ENCODE results near the gene B4GALT6.

B4GALT6 gene

DNA sequence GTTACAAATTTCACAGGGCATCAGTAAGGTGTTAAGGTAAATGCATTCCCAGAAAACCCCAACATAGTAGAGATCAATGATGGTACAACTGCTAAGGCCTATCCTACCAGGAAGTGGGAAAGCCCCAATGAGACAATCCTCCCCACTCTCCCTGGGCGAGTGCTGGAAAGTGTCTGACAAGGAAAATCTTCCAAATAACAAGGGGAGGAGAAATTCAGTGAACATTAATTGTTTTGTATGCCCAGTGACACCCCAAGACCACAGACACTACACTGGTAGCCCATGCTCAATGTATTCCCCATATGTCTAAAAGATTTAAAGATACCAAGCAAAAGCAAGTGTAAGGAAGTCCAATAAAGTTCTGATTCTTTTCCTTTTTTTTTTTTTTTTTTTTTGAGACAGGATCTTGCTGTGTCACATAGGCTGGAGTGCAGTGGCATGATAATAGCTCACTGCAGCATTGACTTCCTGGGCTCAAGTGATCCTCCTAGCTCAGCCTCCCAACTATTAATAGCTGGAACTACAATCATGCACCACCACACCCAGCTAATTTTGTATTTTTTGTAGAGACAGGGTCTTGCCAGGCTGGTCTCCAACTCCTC, 24.7 kb downstream of the B4GALT6 start:
- DNase-seq (ENCODE audit: low read depth), result no peak

GRCh38 chr18:31658670-31659575, 25.5 kb downstream of the B4GALT6 start:
- DNase-seq (ENCODE audit: low read depth), result no peak

DNA sequence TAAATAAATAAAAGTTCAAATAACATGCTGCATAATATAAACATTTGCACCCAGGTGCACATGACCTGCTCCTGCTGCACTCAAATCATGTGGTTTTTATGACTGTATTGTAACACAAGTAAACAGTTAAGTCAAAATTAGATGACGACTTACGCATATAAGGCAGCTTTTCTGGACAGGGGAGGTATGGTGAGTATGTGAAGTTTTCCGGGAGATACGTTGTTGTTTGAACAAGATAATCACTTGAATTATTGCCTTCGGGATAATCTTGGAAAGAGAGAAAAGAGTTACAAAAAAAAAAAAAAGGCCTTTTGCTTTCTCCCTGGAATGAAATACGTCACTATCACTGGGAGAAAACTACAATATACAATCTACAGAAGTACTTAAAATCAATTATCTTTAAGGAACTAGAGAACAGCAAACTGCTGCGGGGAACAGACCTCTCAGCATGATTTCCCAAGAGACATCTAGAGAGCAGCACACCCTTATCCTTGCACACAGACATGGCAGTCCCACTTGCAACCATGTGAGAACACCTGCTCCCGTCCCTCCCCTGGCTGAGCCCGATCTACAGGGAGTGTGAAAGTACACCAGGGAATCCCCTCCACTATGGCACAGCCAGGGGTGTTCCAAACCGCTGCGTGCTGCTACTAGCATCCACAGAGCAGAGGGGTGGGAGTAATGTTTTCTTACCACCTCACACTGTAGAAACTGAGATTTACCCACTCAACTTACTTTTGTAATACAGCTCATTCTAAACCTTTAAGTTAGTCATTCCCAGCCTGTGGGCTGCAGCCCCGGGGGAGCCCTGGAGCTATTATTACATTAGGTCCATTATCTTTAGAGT, 26.3 kb downstream of the B4GALT6 start:
- no peak for DNase-seq (ENCODE audit: low read depth)

DNA sequence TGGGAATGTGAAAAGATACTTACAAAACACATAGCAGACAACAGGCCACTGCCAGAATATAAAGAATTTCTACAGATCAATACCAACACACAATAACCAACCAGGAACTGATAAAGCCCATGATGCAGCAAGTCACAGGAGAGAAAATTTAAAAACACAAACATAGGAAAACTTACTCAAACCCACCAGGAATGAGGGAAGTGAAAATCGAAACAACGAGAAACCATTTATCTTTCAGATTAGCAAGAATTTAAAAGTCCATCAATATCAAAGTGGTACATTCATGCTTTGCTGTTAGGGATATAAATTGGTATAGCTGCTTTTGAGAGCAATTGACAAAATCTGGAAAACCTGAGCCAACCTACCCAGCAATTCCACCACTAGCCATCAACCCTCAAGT, 27.6 kb downstream of the B4GALT6 start:
- no peak for DNase-seq (ENCODE audit: low read depth)

- DNase-seq (ENCODE audit: low read depth), result no peak
These were observed 29.0 kb downstream of the B4GALT6 start for GRCh38 chr18:31655354-31655753.

DNA sequence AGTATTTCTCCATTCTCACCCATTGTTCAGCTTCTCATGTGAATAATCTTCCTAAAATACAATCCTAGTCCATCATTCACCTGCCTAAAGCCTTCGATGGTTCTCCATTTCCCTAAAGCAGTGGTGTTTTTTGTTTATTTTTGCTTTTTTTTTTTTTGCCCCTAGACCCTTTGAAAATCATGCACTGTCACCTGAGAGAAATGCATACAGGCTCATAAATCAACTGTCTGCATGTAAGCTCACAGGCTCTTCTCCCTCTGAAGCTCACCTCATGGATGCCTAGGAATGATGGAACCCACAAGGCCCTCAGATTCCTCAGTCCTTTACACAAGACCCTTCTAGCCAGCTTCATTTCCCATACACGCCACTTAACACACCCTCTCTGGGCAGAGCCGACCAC, 31.5 kb downstream of the B4GALT6 start:
- no peak for DNase-seq (ENCODE audit: low read depth)

- no peak for DNase-seq (ENCODE audit: low read depth)
These were observed 32.0 kb downstream of the B4GALT6 start for GRCh38 chr18:31652357-31652756.

DNA sequence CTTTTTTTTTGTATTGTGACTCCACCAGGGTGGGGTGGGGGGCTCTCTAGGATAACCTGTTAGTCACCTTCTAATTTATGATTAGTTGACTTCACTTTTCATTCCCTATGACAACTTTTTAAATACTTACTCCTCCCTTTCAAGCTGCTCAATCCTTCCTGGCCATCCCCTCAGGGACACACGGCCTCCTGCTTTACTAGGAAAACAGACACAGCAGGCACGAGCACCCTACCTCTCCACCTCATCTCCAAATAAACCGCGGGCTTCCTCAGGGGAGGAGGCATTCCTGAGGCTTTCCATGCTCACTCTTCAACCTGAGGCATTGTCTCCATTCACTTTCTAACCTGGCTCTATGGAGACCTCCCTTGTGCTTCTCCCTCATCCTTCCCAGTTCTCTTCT, 33.0 kb downstream of the B4GALT6 start:
- no peak for DNase-seq (ENCODE audit: low read depth)

GRCh38 chr18:31649978-31650719, 34.2 kb downstream of the B4GALT6 start:
- no peak for DNase-seq (ENCODE audit: low read depth)

- DNase-seq (ENCODE audit: low read depth), result no peak
These were observed 34.9 kb downstream of the B4GALT6 start for GRCh38 chr18:31649449-31649848.

DNA sequence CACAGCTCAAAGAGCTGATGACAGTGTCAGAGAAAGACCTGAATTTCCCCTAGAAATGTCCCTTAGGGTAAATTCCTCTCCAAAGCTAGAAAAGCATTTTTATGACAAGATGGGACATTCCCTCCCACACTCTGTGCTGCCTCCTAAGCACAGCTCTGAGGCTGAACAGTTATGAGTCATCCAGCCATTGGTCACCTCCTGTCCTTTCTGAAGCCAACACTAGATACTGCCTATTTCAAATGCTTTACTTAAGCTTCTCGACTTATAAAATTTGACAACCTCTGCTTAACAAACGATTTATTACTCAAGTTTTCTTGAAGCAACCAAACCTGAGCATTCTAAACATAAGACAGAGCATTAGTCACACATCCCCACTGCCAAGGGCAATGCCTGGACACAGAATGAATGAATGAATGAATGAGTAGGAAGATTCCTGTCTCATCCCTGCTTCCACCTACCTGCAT, 35.4 kb downstream of the B4GALT6 start:
- no peak for DNase-seq (ENCODE audit: low read depth)

DNA sequence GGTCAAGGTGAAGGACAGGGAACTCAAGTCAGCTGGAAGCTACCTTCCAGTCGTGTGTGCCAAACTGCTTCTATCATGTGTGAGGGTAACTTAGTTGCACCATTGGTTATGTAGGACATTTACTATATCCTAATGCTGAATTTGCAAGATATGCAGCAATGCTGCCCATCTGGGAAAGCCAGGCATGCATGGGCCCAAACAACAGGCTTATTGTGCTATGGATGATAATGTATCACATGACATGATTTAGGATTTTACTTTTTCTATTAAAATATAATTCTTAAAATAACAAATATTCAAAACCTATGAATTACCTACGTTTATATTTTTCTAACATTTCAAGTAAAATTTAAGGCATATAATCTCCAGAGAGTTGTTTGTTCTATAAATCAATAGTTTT, 35.9 kb downstream of the B4GALT6 start:
- no peak for DNase-seq (ENCODE audit: low read depth)

DNA sequence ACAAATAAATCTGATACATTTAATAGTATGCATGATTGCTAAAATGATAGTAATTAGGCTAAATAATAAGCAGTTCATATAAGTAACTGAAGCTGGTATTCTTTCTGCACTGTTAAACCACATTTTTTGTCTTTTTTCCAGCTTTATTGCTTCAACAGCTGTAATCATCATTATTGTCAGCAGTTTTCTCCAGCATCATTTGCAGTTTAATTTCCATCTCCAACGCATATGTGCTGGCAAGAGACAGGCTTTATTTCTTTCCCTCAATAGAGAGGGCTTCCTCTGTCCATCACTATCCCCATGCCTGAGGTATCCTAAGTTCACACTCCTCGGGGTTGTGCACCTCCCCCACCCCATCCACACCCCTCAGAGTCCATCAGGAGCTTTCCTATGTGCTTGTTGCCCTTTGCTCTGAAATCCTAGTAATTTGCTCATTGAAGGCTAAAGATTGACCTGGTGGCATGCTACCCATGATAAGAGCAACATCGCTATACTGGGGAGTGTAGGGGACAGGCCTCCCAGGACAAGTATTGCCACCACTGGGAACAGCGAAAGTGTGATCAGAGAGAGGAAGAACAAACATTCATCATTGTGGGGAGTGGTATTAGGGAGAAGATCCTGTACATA, 37.1 kb downstream of the B4GALT6 start:
- DNase-seq (ENCODE audit: low read depth), result no peak

- no peak for DNase-seq (ENCODE audit: low read depth)
These were observed 37.9 kb downstream of the B4GALT6 start for GRCh38 chr18:31646332-31647126.

- no peak for DNase-seq (ENCODE audit: low read depth)
These were observed 39.0 kb downstream of the B4GALT6 start for GRCh38 chr18:31645411-31645810.

DNA sequence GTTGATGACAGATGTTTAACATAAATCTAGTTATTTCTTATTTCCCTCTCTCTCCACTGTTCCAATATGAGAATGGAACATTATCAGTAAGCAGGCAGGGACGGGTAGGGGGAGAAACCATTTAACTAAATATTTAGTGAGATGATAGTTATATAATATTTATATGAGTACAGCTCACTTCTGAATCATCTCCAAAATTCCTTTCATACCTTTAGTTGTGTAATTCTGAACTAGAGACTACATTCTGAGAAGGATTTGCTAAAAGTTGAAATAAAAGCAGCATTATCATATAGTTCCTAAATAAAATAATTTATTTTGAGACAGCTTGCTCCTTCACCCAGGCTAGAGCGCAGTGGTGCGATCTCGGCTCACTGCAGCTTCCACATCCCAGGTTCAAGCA, 41.4 kb downstream of the B4GALT6 start:
- no peak for DNase-seq (ENCODE audit: low read depth)

GRCh38 chr18:31637445-31637844, 46.9 kb downstream of the B4GALT6 start:
- no peak for DNase-seq (ENCODE audit: low read depth)

GRCh38 chr18:31636387-31636786, 48.0 kb downstream of the B4GALT6 start:
- DNase-seq (ENCODE audit: low read depth), result no peak

DNA sequence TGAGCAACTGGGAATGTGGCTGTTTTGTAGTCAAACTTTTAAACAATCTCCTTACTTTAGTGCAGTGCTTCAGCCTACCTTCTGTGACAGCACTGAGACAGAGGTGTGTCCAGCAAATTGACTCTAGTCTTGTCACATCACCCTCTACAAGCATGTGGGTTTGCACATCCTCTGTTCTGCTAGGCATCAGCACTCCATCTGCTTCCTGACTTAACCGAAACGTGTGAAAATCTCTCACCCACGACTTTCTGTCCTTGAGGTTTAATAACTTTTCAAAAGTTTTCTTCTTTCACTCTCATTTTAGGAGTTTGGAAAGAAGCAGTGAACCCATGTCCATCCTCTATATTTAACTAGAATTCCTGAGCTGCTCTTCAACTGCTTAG, 50.1 kb downstream of the B4GALT6 start:
- no peak for DNase-seq (ENCODE audit: low read depth)

Data from HS-5 (cell line).